Esophagus muscularis mucosa (tissue), 3 donors: ENCODE measurements around the gene CLCA2.

Source experiments
- CTCF ChIP-seq, 3 experiments: fragments of 200-600 bp in 2 of 3; fragments of 450-650 bp in 1 of 3; sonication (generic) in 2 of 3; IDR thresholded peaks; one replicate each; pipeline ENCODE4 v1.5.1; 2017 to 2019; ENCODE audit warnings: antibody characterized with exemption in 3 of 3, mild to moderate bottlenecking in 2 of 3, moderate library complexity in 1 of 3
- POLR2A ChIP-seq: fragments of 450-650 bp; IDR thresholded peaks from one replicate; pipeline ENCODE4 v1.6.1; 2017; ENCODE audit warnings: antibody characterized with exemption, moderate library complexity, mild to moderate bottlenecking, low read depth
- POLR2AphosphoS5 ChIP-seq, 2 donors: sonication (generic); formaldehyde crosslinking; IDR thresholded peaks; one replicate each; pipeline ENCODE4 v1.6.1; 2017; ENCODE audit warnings: antibody characterized with exemption in 2 of 2

- TF ChIP-seq CTCF (IDR thresholded peaks at IDR 0.05) (no peak), POLR2A (no peak), POLR2AphosphoS5 (IDR thresholded peaks at IDR 0.05) (no peak)
These were observed 6.4 kb downstream of the CLCA2 start for GRCh38 chr1:86430376-86430775.
